Measurements from ENCODE around the gene SLC25A17. TPM values are rescaled to one million over a fixed set of nuclear protein-coding genes. Genes with fewer than 3 reads are reported as not detected.

Gene SLC25A17
- total RNA-seq, 1 donor from 2014 or later = 25.7 TPM

DNA sequence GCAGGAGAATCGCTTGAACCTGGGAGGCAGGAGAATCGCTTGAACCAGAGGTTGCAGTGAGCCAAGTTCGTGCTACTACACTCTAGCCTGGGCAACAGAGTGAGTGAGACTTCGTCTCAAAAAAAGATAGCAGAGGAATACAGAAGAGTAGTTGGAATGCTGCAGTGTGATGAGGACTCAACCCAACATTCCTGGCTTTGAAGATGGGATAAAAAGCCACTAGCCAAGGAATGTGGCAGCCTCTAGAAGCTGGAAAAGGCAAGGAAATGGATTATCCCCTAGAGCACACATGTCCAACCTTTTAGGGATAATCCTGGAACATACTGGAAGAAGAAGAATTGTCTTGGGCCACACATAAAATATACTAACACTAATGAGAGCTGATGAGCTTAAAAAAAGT is 13.9 kb downstream of the SLC25A17 start:
- Mint-ChIP-seq H3K27ac (ENCODE audit: unreplicated experiment) (no peak overlapping the region), H3K27me3 (ENCODE audit: low read depth) (no peaks in the 10 kb centered on the region), H3K9me3 (no peaks in the 10 kb centered on the region), H3K36me3 (ENCODE audit: low read depth) (peaks cover 2% of the 10 kb centered on the region), H3K4me3 (no peak overlapping the region), H3K4me1 (peaks cover 6% of the 10 kb centered on the region)
- no peak for DNase-seq (ENCODE audit: low read depth, low spot score)
- TF ChIP-seq, protein P1, sequence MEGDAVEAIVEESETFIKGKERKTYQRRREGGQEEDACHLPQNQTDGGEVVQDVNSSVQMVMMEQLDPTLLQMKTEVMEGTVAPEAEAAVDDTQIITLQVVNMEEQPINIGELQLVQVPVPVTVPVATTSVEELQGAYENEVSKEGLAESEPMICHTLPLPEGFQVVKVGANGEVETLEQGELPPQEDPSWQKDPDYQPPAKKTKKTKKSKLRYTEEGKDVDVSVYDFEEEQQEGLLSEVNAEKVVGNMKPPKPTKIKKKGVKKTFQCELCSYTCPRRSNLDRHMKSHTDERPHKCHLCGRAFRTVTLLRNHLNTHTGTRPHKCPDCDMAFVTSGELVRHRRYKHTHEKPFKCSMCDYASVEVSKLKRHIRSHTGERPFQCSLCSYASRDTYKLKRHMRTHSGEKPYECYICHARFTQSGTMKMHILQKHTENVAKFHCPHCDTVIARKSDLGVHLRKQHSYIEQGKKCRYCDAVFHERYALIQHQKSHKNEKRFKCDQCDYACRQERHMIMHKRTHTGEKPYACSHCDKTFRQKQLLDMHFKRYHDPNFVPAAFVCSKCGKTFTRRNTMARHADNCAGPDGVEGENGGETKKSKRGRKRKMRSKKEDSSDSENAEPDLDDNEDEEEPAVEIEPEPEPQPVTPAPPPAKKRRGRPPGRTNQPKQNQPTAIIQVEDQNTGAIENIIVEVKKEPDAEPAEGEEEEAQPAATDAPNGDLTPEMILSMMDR (conservative IDR thresholded peaks at IDR 0.05) = no peak

DNA sequence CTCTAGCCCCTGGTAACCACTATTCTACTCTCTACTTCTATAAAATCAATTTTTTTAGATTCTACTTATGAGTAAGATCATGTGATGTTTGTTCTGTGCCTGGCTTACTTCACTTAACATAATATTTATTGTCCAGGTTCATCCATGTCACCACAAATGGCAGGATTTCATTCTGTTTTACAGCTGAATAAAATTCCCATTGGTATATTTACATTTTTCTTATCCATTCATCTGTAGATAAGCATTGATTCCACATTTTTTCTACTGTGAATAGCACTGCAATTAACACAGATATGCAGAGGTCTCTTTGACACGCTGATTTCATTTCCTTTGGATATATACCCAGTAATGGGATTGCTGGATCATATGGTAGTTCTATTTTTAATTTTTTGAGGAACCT is 15.8 kb downstream of the SLC25A17 start:
- no peak overlapping the region for H3K4me3 Mint-ChIP-seq
- peaks cover 2% of the 10 kb centered on the region for H3K36me3 Mint-ChIP-seq (ENCODE audit: low read depth)
- H3K27ac Mint-ChIP-seq (ENCODE audit: unreplicated experiment) = no peak overlapping the region
- H3K4me1 Mint-ChIP-seq = peaks cover 4% of the 10 kb centered on the region
- H3K9me3 Mint-ChIP-seq = no peaks in the 10 kb centered on the region
- DNase-seq (ENCODE audit: low read depth, low spot score) = no peak
- no peaks in the 10 kb centered on the region for H3K27me3 Mint-ChIP-seq (ENCODE audit: low read depth)
- TF ChIP-seq, protein P1 (conservative IDR thresholded peaks at IDR 0.05) = no peak

DNA sequence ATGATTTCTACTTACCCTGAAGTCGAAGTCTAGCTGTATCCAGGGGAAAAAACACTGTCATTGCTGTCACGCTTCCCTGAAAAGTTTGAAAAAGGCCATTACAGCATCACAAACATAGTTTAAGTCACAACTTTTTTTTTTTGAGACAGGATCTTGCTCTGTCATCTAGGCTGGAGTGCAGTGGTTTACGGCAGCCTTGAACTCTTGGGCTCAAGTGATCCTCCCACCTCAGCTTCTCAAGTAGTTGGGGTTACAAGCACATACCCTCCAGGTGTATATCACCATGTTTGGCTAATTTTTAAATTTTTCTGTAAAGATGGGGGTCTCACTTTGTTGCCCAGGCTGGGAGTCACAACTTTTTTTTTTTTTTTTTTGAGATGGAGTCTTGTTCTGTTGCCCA is 20.1 kb downstream of the SLC25A17 start:
- TF ChIP-seq, protein P1 (conservative IDR thresholded peaks at IDR 0.05) = no peak
- Mint-ChIP-seq H3K27ac (ENCODE audit: unreplicated experiment) (no peak overlapping the region), H3K27me3 (ENCODE audit: low read depth) (no peaks in the 10 kb centered on the region), H3K4me1 (no peaks in the 10 kb centered on the region), H3K36me3 (ENCODE audit: low read depth) (no peaks in the 10 kb centered on the region), H3K9me3 (no peaks in the 10 kb centered on the region), H3K4me3 (no peak overlapping the region)
- DNase-seq (ENCODE audit: low read depth, low spot score) = no peak

DNA sequence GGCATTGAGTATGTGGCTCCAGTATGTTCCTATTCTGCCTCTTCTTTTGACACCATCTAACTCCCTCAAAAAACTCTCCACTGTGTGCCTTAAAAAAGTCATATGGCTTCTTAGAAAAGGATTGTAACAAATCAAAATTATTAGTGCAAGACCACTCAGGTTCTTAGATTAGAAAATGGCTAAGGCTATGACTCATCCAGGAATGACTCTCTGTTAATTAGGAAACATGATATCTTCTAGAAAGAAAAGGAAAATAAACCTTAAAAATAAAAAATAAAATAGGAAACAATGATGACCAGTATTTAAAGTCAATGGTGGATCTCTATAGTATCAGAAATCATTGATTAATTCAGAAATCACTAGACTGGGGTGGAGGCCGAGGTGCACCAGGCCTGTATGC is 21.7 kb downstream of the SLC25A17 start:
- Mint-ChIP-seq H3K4me1 (no peaks in the 10 kb centered on the region), H3K9me3 (no peaks in the 10 kb centered on the region), H3K4me3 (no peak overlapping the region), H3K36me3 (ENCODE audit: low read depth) (no peaks in the 10 kb centered on the region), H3K27ac (ENCODE audit: unreplicated experiment) (no peak overlapping the region), H3K27me3 (ENCODE audit: low read depth) (no peaks in the 10 kb centered on the region)
- no peak for DNase-seq (ENCODE audit: low read depth, low spot score)
- TF ChIP-seq, protein P1 (conservative IDR thresholded peaks at IDR 0.05) = no peak

DNA sequence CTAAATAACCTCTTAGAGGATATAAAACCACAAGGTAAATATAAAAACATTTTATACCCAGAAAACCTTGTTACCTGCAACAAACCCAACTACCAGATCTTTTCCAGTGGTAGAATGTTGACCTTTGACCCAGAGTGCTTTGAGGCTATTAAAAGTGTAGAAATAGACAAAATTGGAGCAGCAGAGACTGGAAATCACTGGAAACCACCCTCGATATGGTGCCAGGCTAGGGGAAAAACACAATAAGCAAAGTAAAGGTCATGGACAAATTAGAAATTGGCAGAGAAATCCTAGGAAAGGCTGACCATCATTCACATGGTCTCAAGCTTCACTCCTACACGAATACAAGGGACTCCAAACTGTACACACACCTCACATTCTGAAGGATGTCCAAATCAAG is 26.7 kb downstream of the SLC25A17 start:
- H3K27ac Mint-ChIP-seq (ENCODE audit: unreplicated experiment) = no peak overlapping the region
- H3K9me3 Mint-ChIP-seq = no peaks in the 10 kb centered on the region
- H3K36me3 Mint-ChIP-seq (ENCODE audit: low read depth) = peaks cover 12% of the 10 kb centered on the region

More for the DNA sequence above, 26.7 kb downstream of the SLC25A17 start:
- Mint-ChIP-seq H3K4me3 (no peak overlapping the region), H3K4me1 (no peaks in the 10 kb centered on the region), H3K27me3 (ENCODE audit: low read depth) (no peaks in the 10 kb centered on the region)
- DNase-seq (ENCODE audit: low read depth, low spot score) = no peak
- TF ChIP-seq, protein P1 (conservative IDR thresholded peaks at IDR 0.05) = no peak

All from neural crest cell (in vitro differentiated cells).